Gastrocnemius medialis (tissue), 4 donors: ENCODE results near the gene AP1G2. TPM values are rescaled to one million over a fixed set of nuclear protein-coding genes. Genes with fewer than 3 reads are reported as not detected.
A peak's percentile ranks its signal among the peaks of the same experiment; 100 is the strongest.

Source experiments
- ATAC-seq, 2 donors: fragments of 150-250 bp; one replicate each; pipeline ENCODE4 v1.9.1; 2016
- DNase-seq, 2 donors: peaks; one replicate each; pipeline ENCODE4 v3.0.0-alpha.2; 2019
- H3K27ac ChIP-seq, 4 donors: fragments of 200-600 bp; sonication (generic); 1 replicate in 1 of 4; 2 replicates in 3 of 4; pipeline ENCODE4 v1.5.1; 2016 to 2018; ENCODE audit warnings: mild to moderate bottlenecking in 2 of 4, moderate library complexity in 1 of 4
- H3K27me3 ChIP-seq, 3 donors: fragments of 200-600 bp; sonication (generic) in 2 of 3; 1 replicate in 1 of 3; 2 replicates in 2 of 3; pipeline versions ENCODE4 v1.5.1 to v1.6.0; 2016 to 2019; ENCODE audit warnings: mild to moderate bottlenecking in 1 of 3, moderate library complexity in 1 of 3
- H3K36me3 ChIP-seq, 2 donors: fragments of 200-600 bp; sonication (generic) in 1 of 2; one replicate each; pipeline ENCODE4 v1.5.1; 2017 to 2018
- H3K4me1 ChIP-seq, 2 donors: fragments of 200-600 bp; sonication (generic) in 1 of 2; one replicate each; pipeline ENCODE4 v1.5.1; 2016 to 2017; ENCODE audit warnings: mild to moderate bottlenecking in 2 of 2
- H3K4me3 ChIP-seq, 4 donors: fragments of 200-600 bp; sonication (generic) in 3 of 4; 1 replicate in 1 of 4; 2 replicates in 3 of 4; pipeline ENCODE4 v1.5.1; 2016 to 2019; ENCODE audit warnings: mild to moderate bottlenecking in 2 of 4
- H3K9me3 ChIP-seq, 3 donors: fragments of 200-600 bp; sonication (generic) in 2 of 3; 1 replicate in 1 of 3; 2 replicates in 2 of 3; pipeline ENCODE4 v1.5.1; 2016 to 2019
- CTCF ChIP-seq, 5 experiments: fragments of 450-650 bp in 3 of 5; fragments of 200-600 bp in 2 of 5; sonication (generic) in 2 of 5; IDR thresholded peaks in 4 of 5; conservative IDR thresholded peaks in 1 of 5; 1 replicate in 4 of 5; 2 replicates in 1 of 5; pipeline ENCODE4 v1.5.1; 2016 to 2019; ENCODE audit warnings: antibody characterized with exemption in 5 of 5, mild to moderate bottlenecking in 3 of 5, moderate library complexity in 3 of 5
- POLR2A ChIP-seq, 2 donors: fragments of 450-650 bp; IDR thresholded peaks; one replicate each; pipeline ENCODE4 v1.6.1; 2017; ENCODE audit warnings: antibody characterized with exemption in 2 of 2, mild to moderate bottlenecking in 2 of 2, moderate library complexity in 2 of 2
- in situ Hi-C, 4 donors: fragments of 200-750 bp; cut with MboI; loops; one replicate each; pipeline versions ENCODE4 v1.15.0 to v1.8.0; 2017; ENCODE audit warnings: low sequenced_read_pairs in 4 of 4
- intact Hi-C: fragments of 100-400 bp; cut with DNase I; formaldehyde crosslinking; loops from one replicate; pipeline ENCODE4 v1.15.1; 2023; ENCODE audit warnings: low total_unique reads
- total RNA-seq, 4 donors: library from RNA; depleted of rRNA; stranded (reverse); fragments of >200 nt; gene quantifications; one replicate each; pipeline versions ENCODE4 v1.1.0 to v1.2.3, GENCODE V29; 2016

Gene AP1G2
- total RNA-seq, 4 donors from 2014 or later: 1.5 to 31.5 (median 7.8) TPM

DNA sequence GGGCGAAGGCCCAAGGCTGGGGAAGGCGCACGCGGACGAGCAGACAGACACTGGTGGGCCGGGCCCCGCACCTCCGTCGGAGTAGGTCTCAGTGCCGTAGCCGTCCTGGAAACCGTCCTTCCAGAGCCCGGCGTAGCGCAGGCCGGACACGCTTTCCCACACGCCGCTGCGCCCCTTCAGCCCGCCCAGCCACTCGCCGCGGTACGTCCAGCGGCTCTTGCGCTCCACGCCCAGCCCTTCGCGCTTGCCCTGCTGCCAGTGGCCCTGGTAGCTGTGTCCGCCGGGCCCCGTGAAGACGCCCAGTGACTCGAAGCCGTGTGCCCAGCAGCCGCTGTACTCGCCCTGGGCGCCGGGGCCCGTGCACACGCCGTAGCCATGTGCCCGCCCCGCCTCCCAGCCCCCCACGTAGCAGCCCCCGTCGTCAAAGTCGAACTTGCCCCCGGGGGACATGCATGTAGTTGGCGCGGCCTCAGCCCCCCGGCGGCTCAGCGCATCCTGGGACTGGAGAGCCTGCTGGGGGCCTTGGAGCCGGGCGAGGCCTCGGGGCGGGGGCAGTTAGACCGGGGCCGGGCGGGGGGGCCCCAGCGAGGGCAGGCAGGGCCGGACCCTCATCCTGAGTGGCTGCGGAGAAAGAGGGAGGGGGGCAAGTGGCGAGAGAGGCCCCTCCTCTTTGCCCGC is 9.6 kb upstream of the AP1G2 start:
- ATAC-seq: no peak
- Histone ChIP-seq H3K9me3 (no peaks in the 10 kb centered on the region), H3K4me1 (no peaks in the 10 kb centered on the region), H3K27ac (no peak overlapping the region), H3K4me3 (peak overlapping the region; percentile 21 to 43 (median 28)), H3K36me3 (no peaks in the 10 kb centered on the region), H3K27me3 (peaks cover 44 to 61% (median 53%) of the 10 kb centered on the region in 3 donors)
- intact Hi-C loops (no loop called here), in situ Hi-C loops (no loop called here)
- no peak for DNase-seq
- TF ChIP-seq POLR2A (IDR thresholded peaks at IDR 0.05) (no peak), CTCF (IDR thresholded peaks at IDR 0.05 in 4 of 5, conservative IDR thresholded peaks at IDR 0.05 in 1 of 5) (no peak)

- no peaks in the 10 kb centered on the region for H3K9me3 ChIP-seq
- in situ Hi-C loops (loop anchor here in 2 of 4 donors (25.0 kb wide), 2 partner anchors 236 to 986 kb away; partner anchors contain the start of genes ABHD4 (in 1 of the 2) and DAD1 (in 1 of the 2)), intact Hi-C loops (no loop called here)
- H3K27ac ChIP-seq: no peak overlapping the region
- no peak for TF ChIP-seq POLR2A (IDR thresholded peaks at IDR 0.05)
- no peak for TF ChIP-seq CTCF (IDR thresholded peaks at IDR 0.05 in 4 of 5, conservative IDR thresholded peaks at IDR 0.05 in 1 of 5)
- no peaks in the 10 kb centered on the region for H3K4me1 ChIP-seq
- no peaks in the 10 kb centered on the region for H3K36me3 ChIP-seq
- H3K4me3 ChIP-seq: no peak overlapping the region
- H3K27me3 ChIP-seq: peaks cover 34 to 47% (median 35%) of the 10 kb centered on the region in 3 donors
- ATAC-seq (no peak), DNase-seq (peak in 1 of 2 donors; percentile 0)
Observed at GRCh38 chr14:23573384-23574015, 5.9 kb upstream of the AP1G2 start.

DNA sequence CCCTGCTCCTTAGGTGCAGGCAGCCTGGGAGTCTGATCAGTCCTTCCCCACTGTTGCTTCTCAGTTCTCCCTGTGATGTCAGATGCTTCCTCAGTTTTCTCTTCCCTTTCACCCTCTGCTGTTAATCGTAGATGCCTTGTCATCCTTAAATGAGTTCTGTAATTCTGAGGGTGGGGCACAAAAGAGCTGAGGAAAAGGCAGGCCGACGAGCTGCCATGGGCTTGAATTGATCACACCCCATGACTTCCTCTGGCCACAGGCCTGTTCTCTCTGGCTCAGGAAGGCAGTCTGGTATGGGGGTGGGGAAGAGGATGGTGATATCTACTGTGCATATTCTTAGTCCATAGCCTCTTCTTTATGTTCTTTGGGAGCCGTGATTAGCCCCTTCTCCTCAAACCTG is 5.2 kb upstream of the AP1G2 start:
- peak in 1 of 2 donors; percentile 26 for DNase-seq
- TF ChIP-seq POLR2A (IDR thresholded peaks at IDR 0.05): no peak
- no peak for TF ChIP-seq CTCF (IDR thresholded peaks at IDR 0.05 in 4 of 5, conservative IDR thresholded peaks at IDR 0.05 in 1 of 5)
- Histone ChIP-seq H3K4me1 (no peaks in the 10 kb centered on the region), H3K27ac (no peak overlapping the region), H3K9me3 (no peaks in the 10 kb centered on the region), H3K36me3 (no peaks in the 10 kb centered on the region), H3K27me3 (peaks cover 28 to 41% (median 28%) of the 10 kb centered on the region in 3 donors), H3K4me3 (no peak overlapping the region)
- ATAC-seq: peak in 1 of 2 donors; percentile 41
- in situ Hi-C loops (loop anchor here in 2 of 4 donors (25.0 kb wide), 2 partner anchors 236 to 986 kb away; partner anchors contain the start of genes ABHD4 (in 1 of the 2) and DAD1 (in 1 of the 2)), intact Hi-C loops (no loop called here)

DNA sequence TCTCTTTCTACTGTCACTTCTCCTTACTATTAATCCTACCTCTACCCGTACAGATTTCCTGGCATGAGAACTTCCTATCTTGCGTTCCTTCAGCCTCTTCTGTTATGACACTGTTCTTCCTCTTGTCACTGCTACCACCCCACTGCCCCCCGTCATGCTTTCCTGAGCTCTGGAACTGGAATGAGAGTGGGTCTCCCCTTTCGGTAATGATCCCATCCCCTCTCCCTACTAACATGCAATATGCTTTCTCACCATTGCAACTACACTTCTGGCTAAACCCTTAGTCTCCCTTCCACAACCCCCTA is 4.9 kb upstream of the AP1G2 start:
- no peaks in the 10 kb centered on the region for H3K36me3 ChIP-seq
- DNase-seq: no peak
- H3K4me3 ChIP-seq: no peak overlapping the region
- H3K27me3 ChIP-seq: peaks cover 24 to 38% (median 25%) of the 10 kb centered on the region in 3 donors
- intact Hi-C loops (no loop called here), in situ Hi-C loops (loop anchor here in 2 of 4 donors (25.0 kb wide), 2 partner anchors 235 to 985 kb away; partner anchors contain the start of genes ABHD4 (in 1 of the 2) and DAD1 (in 1 of the 2))
- no peak for ATAC-seq
- no peaks in the 10 kb centered on the region for H3K9me3 ChIP-seq
- TF ChIP-seq CTCF (IDR thresholded peaks at IDR 0.05 in 4 of 5, conservative IDR thresholded peaks at IDR 0.05 in 1 of 5) (no peak), POLR2A (IDR thresholded peaks at IDR 0.05) (no peak)
- H3K4me1 ChIP-seq: no peaks in the 10 kb centered on the region
- no peak overlapping the region for H3K27ac ChIP-seq
